Measurements from ENCODE around the gene YWHAQ.

Gene YWHAQ

GRCh38 chr2:9535177-9535576 lies 95.6 kb downstream of the YWHAQ start:
- peaks cover 61% of the 10 kb centered on the region for H3K36me3 ChIP-seq
- TF ChIP-seq, protein P1, sequence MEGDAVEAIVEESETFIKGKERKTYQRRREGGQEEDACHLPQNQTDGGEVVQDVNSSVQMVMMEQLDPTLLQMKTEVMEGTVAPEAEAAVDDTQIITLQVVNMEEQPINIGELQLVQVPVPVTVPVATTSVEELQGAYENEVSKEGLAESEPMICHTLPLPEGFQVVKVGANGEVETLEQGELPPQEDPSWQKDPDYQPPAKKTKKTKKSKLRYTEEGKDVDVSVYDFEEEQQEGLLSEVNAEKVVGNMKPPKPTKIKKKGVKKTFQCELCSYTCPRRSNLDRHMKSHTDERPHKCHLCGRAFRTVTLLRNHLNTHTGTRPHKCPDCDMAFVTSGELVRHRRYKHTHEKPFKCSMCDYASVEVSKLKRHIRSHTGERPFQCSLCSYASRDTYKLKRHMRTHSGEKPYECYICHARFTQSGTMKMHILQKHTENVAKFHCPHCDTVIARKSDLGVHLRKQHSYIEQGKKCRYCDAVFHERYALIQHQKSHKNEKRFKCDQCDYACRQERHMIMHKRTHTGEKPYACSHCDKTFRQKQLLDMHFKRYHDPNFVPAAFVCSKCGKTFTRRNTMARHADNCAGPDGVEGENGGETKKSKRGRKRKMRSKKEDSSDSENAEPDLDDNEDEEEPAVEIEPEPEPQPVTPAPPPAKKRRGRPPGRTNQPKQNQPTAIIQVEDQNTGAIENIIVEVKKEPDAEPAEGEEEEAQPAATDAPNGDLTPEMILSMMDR (IDR thresholded peaks at IDR 0.05; ENCODE audit: low read depth, low read length), result no peak
- H3K27ac ChIP-seq, result no peak overlapping the region
- H3K27me3 ChIP-seq (ENCODE audit: insufficient read depth, low read depth, severe bottlenecking), result no peaks in the 10 kb centered on the region
- H3K4me3 ChIP-seq (ENCODE audit: low read depth, low read length), result no peak overlapping the region
- no peak for DNase-seq
- H3K9me3 ChIP-seq (ENCODE audit: severe bottlenecking), result no peaks in the 10 kb centered on the region

Data from WERI-Rb-1 (cell line).